ENCODE data around the gene OSBPL9.

DNA sequence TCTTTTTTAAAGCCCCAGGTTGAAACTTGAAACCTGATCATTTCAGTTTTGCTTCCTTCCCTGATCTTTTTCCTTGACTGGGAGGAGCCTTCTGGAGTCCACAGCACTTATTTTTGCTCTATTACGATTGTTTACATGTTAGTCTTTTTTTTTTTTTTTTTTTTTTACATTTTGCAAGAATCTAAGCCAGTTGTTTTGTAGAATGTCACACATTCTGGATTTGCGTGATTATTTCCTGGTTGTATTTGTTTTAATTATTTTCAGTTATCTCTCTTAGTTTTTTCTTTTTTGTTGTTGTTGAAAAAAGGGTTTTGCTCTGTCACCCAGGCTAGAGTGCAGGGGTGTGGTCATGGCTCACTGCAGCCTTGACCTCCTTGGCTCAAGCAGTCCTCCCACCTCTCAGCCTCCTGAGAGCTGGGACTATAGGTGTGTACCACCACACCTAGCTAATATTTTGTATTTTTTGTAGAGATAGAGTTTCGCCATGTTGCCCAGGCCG, 32.8 kb downstream of the OSBPL9 start:
- TF ChIP-seq, protein P1, sequence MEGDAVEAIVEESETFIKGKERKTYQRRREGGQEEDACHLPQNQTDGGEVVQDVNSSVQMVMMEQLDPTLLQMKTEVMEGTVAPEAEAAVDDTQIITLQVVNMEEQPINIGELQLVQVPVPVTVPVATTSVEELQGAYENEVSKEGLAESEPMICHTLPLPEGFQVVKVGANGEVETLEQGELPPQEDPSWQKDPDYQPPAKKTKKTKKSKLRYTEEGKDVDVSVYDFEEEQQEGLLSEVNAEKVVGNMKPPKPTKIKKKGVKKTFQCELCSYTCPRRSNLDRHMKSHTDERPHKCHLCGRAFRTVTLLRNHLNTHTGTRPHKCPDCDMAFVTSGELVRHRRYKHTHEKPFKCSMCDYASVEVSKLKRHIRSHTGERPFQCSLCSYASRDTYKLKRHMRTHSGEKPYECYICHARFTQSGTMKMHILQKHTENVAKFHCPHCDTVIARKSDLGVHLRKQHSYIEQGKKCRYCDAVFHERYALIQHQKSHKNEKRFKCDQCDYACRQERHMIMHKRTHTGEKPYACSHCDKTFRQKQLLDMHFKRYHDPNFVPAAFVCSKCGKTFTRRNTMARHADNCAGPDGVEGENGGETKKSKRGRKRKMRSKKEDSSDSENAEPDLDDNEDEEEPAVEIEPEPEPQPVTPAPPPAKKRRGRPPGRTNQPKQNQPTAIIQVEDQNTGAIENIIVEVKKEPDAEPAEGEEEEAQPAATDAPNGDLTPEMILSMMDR (IDR thresholded peaks at IDR 0.05; ENCODE audit: insufficient read depth, low read length), result no peak
- TF ChIP-seq, protein P2, sequence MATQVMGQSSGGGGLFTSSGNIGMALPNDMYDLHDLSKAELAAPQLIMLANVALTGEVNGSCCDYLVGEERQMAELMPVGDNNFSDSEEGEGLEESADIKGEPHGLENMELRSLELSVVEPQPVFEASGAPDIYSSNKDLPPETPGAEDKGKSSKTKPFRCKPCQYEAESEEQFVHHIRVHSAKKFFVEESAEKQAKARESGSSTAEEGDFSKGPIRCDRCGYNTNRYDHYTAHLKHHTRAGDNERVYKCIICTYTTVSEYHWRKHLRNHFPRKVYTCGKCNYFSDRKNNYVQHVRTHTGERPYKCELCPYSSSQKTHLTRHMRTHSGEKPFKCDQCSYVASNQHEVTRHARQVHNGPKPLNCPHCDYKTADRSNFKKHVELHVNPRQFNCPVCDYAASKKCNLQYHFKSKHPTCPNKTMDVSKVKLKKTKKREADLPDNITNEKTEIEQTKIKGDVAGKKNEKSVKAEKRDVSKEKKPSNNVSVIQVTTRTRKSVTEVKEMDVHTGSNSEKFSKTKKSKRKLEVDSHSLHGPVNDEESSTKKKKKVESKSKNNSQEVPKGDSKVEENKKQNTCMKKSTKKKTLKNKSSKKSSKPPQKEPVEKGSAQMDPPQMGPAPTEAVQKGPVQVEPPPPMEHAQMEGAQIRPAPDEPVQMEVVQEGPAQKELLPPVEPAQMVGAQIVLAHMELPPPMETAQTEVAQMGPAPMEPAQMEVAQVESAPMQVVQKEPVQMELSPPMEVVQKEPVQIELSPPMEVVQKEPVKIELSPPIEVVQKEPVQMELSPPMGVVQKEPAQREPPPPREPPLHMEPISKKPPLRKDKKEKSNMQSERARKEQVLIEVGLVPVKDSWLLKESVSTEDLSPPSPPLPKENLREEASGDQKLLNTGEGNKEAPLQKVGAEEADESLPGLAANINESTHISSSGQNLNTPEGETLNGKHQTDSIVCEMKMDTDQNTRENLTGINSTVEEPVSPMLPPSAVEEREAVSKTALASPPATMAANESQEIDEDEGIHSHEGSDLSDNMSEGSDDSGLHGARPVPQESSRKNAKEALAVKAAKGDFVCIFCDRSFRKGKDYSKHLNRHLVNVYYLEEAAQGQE (IDR thresholded peaks at IDR 0.05; ENCODE audit: insufficient replicate concordance, low read depth), result no peak
- TF ChIP-seq GABPA (IDR thresholded peaks at IDR 0.05; ENCODE audit: low read depth) (no peak), POLR2AphosphoS5 (IDR thresholded peaks at IDR 0.05; ENCODE audit: low read depth) (no peak)
